ENCODE results near the gene APBB2. TPM values are rescaled to one million over a fixed set of nuclear protein-coding genes. Genes with fewer than 3 reads are reported as not detected.

APBB2 gene
- total RNA-seq, 1 experiment from 2014 or later: 49.0 TPM

GRCh38 chr4:40962551-40963180, 251.7 kb downstream of the APBB2 start:
- Mint-ChIP-seq H3K36me3 (peaks cover 12% of the 10 kb centered on the region), H3K9me3 (peaks cover 12% of the 10 kb centered on the region), H3K4me3 (no peak overlapping the region), H3K27me3 (ENCODE audit: low read depth) (no peaks in the 10 kb centered on the region), H3K4me1 (peaks cover 29% of the 10 kb centered on the region), H3K27ac (peak overlapping the region; percentile 92; the same call in 1 of the 2 replicates)
- POLR2A ChIA-PET: no interaction called here
- ATAC-seq (peak; percentile 55; the same call in 1 of the 2 replicates), DNase-seq (ENCODE audit: low spot score) (no peak)
- CTCF ChIA-PET: interaction anchor here (1.2 to 1.6 kb wide), 2 partner anchors 35 to 38 kb away, joined by 3 read pairs; no protein-coding TSS in a partner anchor
- TF ChIP-seq ATF6 (CRISPR knock-in tag; IDR thresholded peaks at IDR 0.05): no peak
- TF ChIP-seq E2F5 (CRISPR knock-in tag; IDR thresholded peaks at IDR 0.05): no peak
- no peak for TF ChIP-seq SP1 (CRISPR knock-in tag; conservative IDR thresholded peaks at IDR 0.05)
- no peak for TF ChIP-seq ZNF671 (CRISPR knock-in tag; IDR thresholded peaks at IDR 0.05)
- no peak for TF ChIP-seq GRHL2 (CRISPR knock-in tag; IDR thresholded peaks at IDR 0.05; ENCODE audit: insufficient replicate concordance, severe bottlenecking)
- no peak for TF ChIP-seq E2F4 (CRISPR knock-in tag; IDR thresholded peaks at IDR 0.05; ENCODE audit: borderline replicate concordance, low read depth)

- Mint-ChIP-seq H3K27ac (no peak overlapping the region), H3K27me3 (ENCODE audit: low read depth) (no peaks in the 10 kb centered on the region), H3K9me3 (peaks cover 12% of the 10 kb centered on the region), H3K4me3 (no peak overlapping the region), H3K36me3 (peaks cover 12% of the 10 kb centered on the region), H3K4me1 (peaks cover 29% of the 10 kb centered on the region)
- CTCF ChIA-PET: interaction anchor here (0.7 to 1.3 kb wide), 2 partner anchors 20 to 242 kb away, joined by 3 to 4 read pairs; no protein-coding TSS in a partner anchor
- POLR2A ChIA-PET: interaction anchor here (0.7 kb wide), 1 partner anchor 500 kb away, joined by 6 read pairs; no protein-coding TSS in a partner anchor
- DNase-seq (ENCODE audit: low spot score) (no peak), ATAC-seq (no peak)
- TF ChIP-seq ZNF263 (CRISPR knock-in tag; IDR thresholded peaks at IDR 0.05; ENCODE audit: low read depth) (no peak), HMGXB4 (CRISPR knock-in tag; IDR thresholded peaks at IDR 0.05) (no peak), ATF3 (CRISPR knock-in tag; conservative IDR thresholded peaks at IDR 0.05) (no peak), CREM (CRISPR knock-in tag; IDR thresholded peaks at IDR 0.05) (no peak), ZNF425 (CRISPR knock-in tag; conservative IDR thresholded peaks at IDR 0.05) (no peak), ATF2 (CRISPR knock-in tag; IDR thresholded peaks at IDR 0.05; ENCODE audit: borderline replicate concordance, low read depth) (no peak), CBFB (CRISPR knock-in tag; IDR thresholded peaks at IDR 0.05; ENCODE audit: low read depth) (no peak), ATF1 (CRISPR knock-in tag; IDR thresholded peaks at IDR 0.05) (no peak), GABPB1 (CRISPR knock-in tag; IDR thresholded peaks at IDR 0.05) (no peak), GTF2I (CRISPR knock-in tag; conservative IDR thresholded peaks at IDR 0.05) (no peak), TP53 (CRISPR knock-in tag; IDR thresholded peaks at IDR 0.05) (no peak), PREB (CRISPR knock-in tag; IDR thresholded peaks at IDR 0.05; ENCODE audit: borderline replicate concordance) (no peak)
These were observed 253.4 kb downstream of the APBB2 start for GRCh38 chr4:40960941-40961340.
